Activated CD4-positive, alpha-beta memory T cell treated with anti-CD3 and anti-CD28 coated beads, Interleukin-2, amount 10 ng/mL, durations not matched to agents 7 days and 5 days (primary cell): Measurements from ENCODE around the gene CPHXL. TPM values are rescaled to one million over a fixed set of nuclear protein-coding genes. Genes with fewer than 3 reads are reported as not detected.

Experiments used
- CTCF ChIA-PET: fragments of 350-600 bp; sonication (Branson Sonifier 250); formaldehyde crosslinking; loops from one replicate; lab custom pipeline; 2021; ENCODE audit warnings: antibody characterized with exemption, inconsistent platforms; lab: Charles Lee
- POLR2A ChIA-PET: fragments of 350-600 bp; sonication (Branson Sonifier 250); formaldehyde crosslinking; loops from one replicate; lab custom pipeline; 2021; ENCODE audit warnings: antibody characterized with exemption; lab: Charles Lee
- DNase-seq: peaks from one replicate; pipeline ENCODE4 v3.0.0-alpha.2; 2020
- H3K27ac Mint-ChIP-seq: one replicate; pipeline ENCODE4 v1.8.0; 2021; ENCODE audit warnings: mild to moderate bottlenecking, mixed read lengths
- H3K27me3 Mint-ChIP-seq: one replicate; pipeline ENCODE4 v1.8.0; 2021; ENCODE audit warnings: mixed read lengths
- H3K36me3 Mint-ChIP-seq: one replicate; pipeline ENCODE4 v1.8.0; 2021; ENCODE audit warnings: low read depth, mixed read lengths
- H3K4me1 Mint-ChIP-seq: one replicate; pipeline ENCODE4 v1.8.0; 2021; ENCODE audit warnings: mixed read lengths
- H3K4me3 Mint-ChIP-seq: one replicate; pipeline ENCODE4 v1.8.0; 2021; ENCODE audit warnings: mild to moderate bottlenecking, mixed read lengths
- H3K9me3 Mint-ChIP-seq: one replicate; pipeline ENCODE4 v1.8.0; 2021; ENCODE audit warnings: mixed read lengths
- total RNA-seq, 2 experiments: library from RNA; stranded (reverse); gene quantifications; one replicate each; pipeline ENCODE4 v1.2.3, GENCODE V29; 2021

Gene CPHXL
- total RNA-seq, 2 experiments from 2014 or later: not detected

- Mint-ChIP-seq H3K27ac (no peak overlapping the region), H3K27me3 (no peaks in the 10 kb centered on the region), H3K36me3 (no peaks in the 10 kb centered on the region), H3K9me3 (peaks cover 5% of the 10 kb centered on the region), H3K4me3 (no peak overlapping the region), H3K4me1 (no peaks in the 10 kb centered on the region)
- no peak for DNase-seq
- POLR2A ChIA-PET: no interaction called here
- CTCF ChIA-PET: no interaction called here
Observed at GRCh38 chr16:75682308-75682707, 44.0 kb downstream of the CPHXL start.

- H3K27ac Mint-ChIP-seq: no peak overlapping the region
- no peak for DNase-seq
- ChIA-PET POLR2A (no interaction called here), CTCF (no interaction called here)
- no peaks in the 10 kb centered on the region for H3K4me1 Mint-ChIP-seq
- H3K4me3 Mint-ChIP-seq: no peak overlapping the region
- H3K27me3 Mint-ChIP-seq: no peaks in the 10 kb centered on the region
- peaks cover 2% of the 10 kb centered on the region for H3K9me3 Mint-ChIP-seq
- H3K36me3 Mint-ChIP-seq: no peaks in the 10 kb centered on the region
Observed at GRCh38 chr16:75679366-75679765, 46.9 kb downstream of the CPHXL start.

- POLR2A ChIA-PET: no interaction called here
- no peaks in the 10 kb centered on the region for H3K27me3 Mint-ChIP-seq
- H3K36me3 Mint-ChIP-seq: no peaks in the 10 kb centered on the region
- no peak for DNase-seq
- no peaks in the 10 kb centered on the region for H3K4me1 Mint-ChIP-seq
- H3K9me3 Mint-ChIP-seq: no peaks in the 10 kb centered on the region
- CTCF ChIA-PET: no interaction called here
- no peak within 1 kb of the TSS for H3K4me3 Mint-ChIP-seq
- H3K27ac Mint-ChIP-seq: no peak within 1 kb of the TSS
Observed at GRCh38 chr16:75676909-75677308, 49.4 kb downstream of the CPHXL start, which contains the start of gene CPHXL2. Gene CPHXL2 (minus strand): TSS chr16:75677009. CDS start chr16:75676999, 10 bp downstream.

- POLR2A ChIA-PET: no interaction called here
- CTCF ChIA-PET: no interaction called here
- no peaks in the 10 kb centered on the region for H3K9me3 Mint-ChIP-seq
Observed at GRCh38 chr16:75667503-75667902, 58.8 kb downstream of the CPHXL start.

More at GRCh38 chr16:75667503-75667902, 58.8 kb downstream of the CPHXL start:
- H3K27me3 Mint-ChIP-seq: no peaks in the 10 kb centered on the region
- peaks cover 3% of the 10 kb centered on the region for H3K36me3 Mint-ChIP-seq
- H3K4me1 Mint-ChIP-seq: no peaks in the 10 kb centered on the region
- no peak overlapping the region for H3K4me3 Mint-ChIP-seq
- DNase-seq: no peak
- no peak overlapping the region for H3K27ac Mint-ChIP-seq

Other genes with a start within 250 kb of the CPHXL start
- gene CHST6, start 231.0 kb downstream of the CPHXL start, total RNA-seq: not detected
- under 1 TPM in 1 of 2 experiments, not detected in 1; 0.10 TPM for gene CHST5, start 190.4 kb downstream of the CPHXL start, total RNA-seq
- gene TMEM231, start 170.2 kb downstream of the CPHXL start, total RNA-seq: 1 to 10 TPM; 1.9 to 2.0 TPM
- gene GABARAPL2, start 160.1 kb downstream of the CPHXL start, total RNA-seq: 10 to 100 TPM; 84.9 to 86.2 TPM
- 10 to 100 TPM; 50.7 to 56.0 TPM for gene ADAT1, start 103.2 kb downstream of the CPHXL start, total RNA-seq
- gene KARS1, start 78.8 kb downstream of the CPHXL start, total RNA-seq: 100 to 1,000 TPM; 169 to 170 TPM
- 10 to 100 TPM; 92.7 to 96.2 TPM for gene TERF2IP, start 78.7 kb downstream of the CPHXL start, total RNA-seq
- gene CPHXL2, start 49.5 kb downstream of the CPHXL start, total RNA-seq: not detected
- not detected for gene DUXB, start 25.0 kb downstream of the CPHXL start, total RNA-seq